Prostate gland (tissue), 2 donors: ENCODE results near the gene TWF1.
"Not testable (repeated sequence)": the region's sequence is repeated elsewhere in the genome, so short reads cannot be mapped to it uniquely, and the experiment has no call there.

Experiments
- CTCF ChIP-seq, 4 experiments: fragments of 200-600 bp in 2 of 4; fragments of 450-650 bp in 2 of 4; sonication (generic) in 2 of 4; IDR thresholded peaks; 1 replicate in 3 of 4; 2 replicates in 1 of 4; pipeline ENCODE4 v1.5.1; 2016 to 2019; ENCODE audit warnings: antibody characterized with exemption in 4 of 4, mild to moderate bottlenecking in 2 of 4, moderate library complexity in 2 of 4
- POLR2A ChIP-seq: fragments of 450-650 bp; IDR thresholded peaks from one replicate; pipeline ENCODE4 v1.6.1; 2016; ENCODE audit warnings: antibody characterized with exemption, mild to moderate bottlenecking
- POLR2AphosphoS5 ChIP-seq: sonication (generic); formaldehyde crosslinking; IDR thresholded peaks from one replicate; pipeline ENCODE4 v1.6.1; 2017; ENCODE audit warnings: antibody characterized with exemption

GRCh38 chr12:43847425-43848225 lies 41.5 kb upstream of the TWF1 start:
- TF ChIP-seq POLR2A; CTCF (IDR thresholded peaks at IDR 0.05); POLR2AphosphoS5: not testable (repeated sequence)
